Metanephros (tissue), 2 donors: ENCODE measurements around the gene FANCC. TPM values are rescaled to one million over a fixed set of nuclear protein-coding genes. Genes with fewer than 3 reads are reported as not detected.

ENCODE experiments used
- small RNA-seq: library from RNA; depleted of rRNA; stranded (forward); fragments of <200 nt; gene quantifications from one replicate; pipeline ENCODE3, GENCODE V24; 2014; ENCODE audit warnings: low replicate concordance
- total RNA-seq: library from RNA; depleted of rRNA; stranded (reverse); fragments of >200 nt; gene quantifications from one replicate; pipeline ENCODE4 v1.2.3, GENCODE V29; 2014

FANCC gene, protein sequence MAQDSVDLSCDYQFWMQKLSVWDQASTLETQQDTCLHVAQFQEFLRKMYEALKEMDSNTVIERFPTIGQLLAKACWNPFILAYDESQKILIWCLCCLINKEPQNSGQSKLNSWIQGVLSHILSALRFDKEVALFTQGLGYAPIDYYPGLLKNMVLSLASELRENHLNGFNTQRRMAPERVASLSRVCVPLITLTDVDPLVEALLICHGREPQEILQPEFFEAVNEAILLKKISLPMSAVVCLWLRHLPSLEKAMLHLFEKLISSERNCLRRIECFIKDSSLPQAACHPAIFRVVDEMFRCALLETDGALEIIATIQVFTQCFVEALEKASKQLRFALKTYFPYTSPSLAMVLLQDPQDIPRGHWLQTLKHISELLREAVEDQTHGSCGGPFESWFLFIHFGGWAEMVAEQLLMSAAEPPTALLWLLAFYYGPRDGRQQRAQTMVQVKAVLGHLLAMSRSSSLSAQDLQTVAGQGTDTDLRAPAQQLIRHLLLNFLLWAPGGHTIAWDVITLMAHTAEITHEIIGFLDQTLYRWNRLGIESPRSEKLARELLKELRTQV
- 29.6 TPM for total RNA-seq

DNA sequence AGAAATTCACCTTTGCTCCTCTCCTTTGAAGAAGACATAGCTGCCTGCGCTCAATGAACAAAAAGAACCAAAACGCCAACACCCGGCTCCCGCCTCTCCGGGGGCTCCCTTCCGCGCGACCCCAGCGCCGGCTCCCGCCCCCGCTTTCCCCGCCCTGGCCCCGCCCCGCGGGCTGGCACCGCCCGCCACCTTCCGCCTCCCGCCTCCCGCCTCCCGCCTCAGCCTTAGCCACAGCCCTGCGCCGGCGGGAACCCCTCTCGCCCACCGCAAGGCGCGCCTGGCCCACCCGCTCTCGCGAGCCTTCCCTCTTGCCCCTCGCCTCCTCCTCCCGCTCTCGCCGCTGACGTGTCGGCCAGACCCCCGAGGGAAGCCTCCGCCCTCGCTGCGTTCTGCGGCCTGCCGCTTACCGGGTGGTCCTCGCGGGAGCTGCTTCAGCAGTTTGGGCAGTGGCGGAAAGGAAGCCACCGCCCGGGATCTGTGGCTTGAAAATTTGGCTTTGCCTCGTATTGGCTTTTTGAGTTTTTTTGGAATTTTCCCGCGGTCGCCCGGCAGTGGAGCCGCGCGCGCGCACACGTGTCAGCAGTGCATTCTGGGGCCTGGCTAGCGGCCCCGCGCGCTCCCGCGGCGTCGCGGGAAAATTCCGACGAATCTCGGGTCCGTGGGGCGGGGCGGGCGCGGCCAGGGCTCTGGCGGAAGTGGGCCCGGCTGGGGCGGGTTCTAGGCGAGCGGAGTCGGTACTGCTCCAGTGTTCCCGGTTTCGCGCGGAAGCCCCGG, at the start of gene FANCC:
FANCC (minus strand) TSS at position 591 of the 774 bp plus-strand sequence. CDS start 68,418 bp downstream, outside the sequence.

Small RNA genes lying within 50 kb of the gene (small RNA-seq; reads per million reads assigned to genes)
- 360 reads per million, percentile 98 among the genes with 10 or more reads in this experiment for gene MIR23B
- 4,900 reads per million, percentile 100 among the genes with 10 or more reads in this experiment for gene MIR27B
- not detected for gene MIR3074
- gene MIR6081 = not detected
- 0.76 reads per million, percentile 77 among the genes with 10 or more reads in this experiment for gene RNA5SP288

Other genes with a start within 250 kb of the FANCC start
- gene PTCH1, start 199.3 kb upstream of the FANCC start, total RNA-seq = 35.0 TPM